Stimulated activated naive CD8-positive, alpha-beta T cell treated with anti-CD3 and anti-CD28 coated beads, Interleukin-15, Interleukin-2, amounts not matched to agents 100 ng/mL and 50 ng/mL, for 24 hours (primary cell): Measurements from ENCODE around the gene ALK.
"Not testable (repeated sequence)": the region's sequence is repeated elsewhere in the genome, so short reads cannot be mapped to it uniquely, and the experiment has no call there.

Experiments
- H3K27ac Mint-ChIP-seq: one replicate; pipeline ENCODE4 v1.8.0; 2021; ENCODE audit warnings: mild to moderate bottlenecking, mixed read lengths
- H3K27me3 Mint-ChIP-seq: one replicate; pipeline ENCODE4 v1.8.0; 2021; ENCODE audit warnings: mixed read lengths
- H3K36me3 Mint-ChIP-seq: one replicate; pipeline ENCODE4 v1.8.0; 2021; ENCODE audit warnings: low read depth, mixed read lengths
- H3K4me1 Mint-ChIP-seq: one replicate; pipeline ENCODE4 v1.8.0; 2021; ENCODE audit warnings: low read depth, mixed read lengths
- H3K4me3 Mint-ChIP-seq: one replicate; pipeline ENCODE4 v1.8.0; 2021; ENCODE audit warnings: mild to moderate bottlenecking, mixed read lengths
- H3K9me3 Mint-ChIP-seq: one replicate; pipeline ENCODE4 v1.8.0; 2021; ENCODE audit warnings: mixed read lengths

The ALK gene

DNA sequence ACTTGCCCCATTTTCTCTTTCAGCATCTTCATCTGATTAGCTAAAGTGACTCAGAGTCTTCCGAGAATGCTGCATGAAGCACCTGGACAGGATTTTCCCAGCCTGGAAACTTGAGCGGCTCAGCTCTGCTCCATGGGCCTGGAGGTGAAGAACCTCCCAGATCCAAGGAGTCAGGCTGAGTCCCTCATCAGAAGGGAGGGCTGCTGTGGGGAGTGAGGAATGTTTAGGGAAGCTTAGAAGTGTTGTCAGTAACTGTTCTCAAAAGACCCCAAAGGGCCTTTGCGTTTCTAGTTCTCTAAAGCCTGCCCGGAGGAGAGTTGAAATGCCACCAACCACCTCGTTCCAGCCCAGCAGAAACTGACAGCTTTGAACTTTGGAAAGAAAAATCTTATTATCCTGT, 649.1 kb downstream of the ALK start:
- Mint-ChIP-seq H3K4me1 (no peaks in the 10 kb centered on the region), H3K36me3 (no peaks in the 10 kb centered on the region), H3K27ac (no peak overlapping the region), H3K4me3 (no peak overlapping the region), H3K9me3 (no peaks in the 10 kb centered on the region), H3K27me3 (no peaks in the 10 kb centered on the region)

- no peaks in the 10 kb centered on the region for H3K9me3 Mint-ChIP-seq
- H3K4me3 Mint-ChIP-seq: no peak overlapping the region
- no peak overlapping the region for H3K27ac Mint-ChIP-seq
- H3K36me3 Mint-ChIP-seq: no peaks in the 10 kb centered on the region
- H3K27me3 Mint-ChIP-seq: no peaks in the 10 kb centered on the region
- no peaks in the 10 kb centered on the region for H3K4me1 Mint-ChIP-seq
Observed at GRCh38 chr2:29270701-29271121, 650.7 kb downstream of the ALK start.

DNA sequence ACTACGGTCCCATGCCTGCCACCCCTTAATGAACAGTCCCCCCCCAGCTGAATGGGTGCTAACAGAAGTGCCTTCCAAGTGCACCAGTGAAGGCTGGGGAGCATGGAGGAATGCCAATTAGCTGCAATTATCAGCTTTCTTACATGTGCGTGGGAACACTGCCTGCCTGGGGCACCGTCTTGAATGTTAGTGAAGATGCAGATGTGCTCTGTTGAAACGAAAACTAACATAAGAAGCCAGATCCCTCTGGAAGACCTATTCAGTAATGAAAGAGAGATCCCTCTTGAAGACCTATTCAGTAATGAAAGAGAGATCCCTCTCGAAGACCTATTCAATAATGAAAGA, 651.6 kb downstream of the ALK start:
- H3K4me3 Mint-ChIP-seq: no peak overlapping the region
- no peaks in the 10 kb centered on the region for H3K36me3 Mint-ChIP-seq
- no peaks in the 10 kb centered on the region for H3K27me3 Mint-ChIP-seq
- no peaks in the 10 kb centered on the region for H3K4me1 Mint-ChIP-seq
- H3K9me3 Mint-ChIP-seq: no peaks in the 10 kb centered on the region
- no peak overlapping the region for H3K27ac Mint-ChIP-seq

- H3K4me3 Mint-ChIP-seq: no peak overlapping the region
- no peaks in the 10 kb centered on the region for H3K4me1 Mint-ChIP-seq
- H3K36me3 Mint-ChIP-seq: no peaks in the 10 kb centered on the region
- no peak overlapping the region for H3K27ac Mint-ChIP-seq
- H3K9me3 Mint-ChIP-seq: no peaks in the 10 kb centered on the region
- H3K27me3 Mint-ChIP-seq: no peaks in the 10 kb centered on the region
Observed at GRCh38 chr2:29269095-29269764, 652.2 kb downstream of the ALK start.

DNA sequence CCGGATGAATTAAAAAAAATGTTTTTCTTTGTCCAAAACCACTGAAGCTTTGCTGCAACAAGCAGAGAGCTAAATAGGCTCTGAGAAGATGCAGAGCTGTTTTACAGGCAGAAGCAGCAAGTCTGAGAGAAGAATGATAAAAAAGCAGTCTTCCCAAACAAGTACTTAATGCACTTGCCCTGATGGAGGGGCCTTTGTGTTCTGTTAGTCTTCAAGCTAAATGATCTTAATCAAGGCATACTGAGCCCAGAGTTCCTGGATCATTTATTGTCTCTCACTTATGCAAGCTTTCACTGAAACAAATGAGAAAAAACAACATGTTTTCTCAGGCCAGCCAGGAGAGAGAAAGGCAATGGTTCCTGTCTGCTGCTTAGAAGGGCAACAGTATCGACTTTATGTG, 653.7 kb downstream of the ALK start:
- Mint-ChIP-seq H3K27ac (no peak overlapping the region), H3K4me3 (no peak overlapping the region), H3K27me3 (peaks cover 5% of the 10 kb centered on the region), H3K4me1 (no peaks in the 10 kb centered on the region), H3K36me3 (no peaks in the 10 kb centered on the region), H3K9me3 (peaks cover 4% of the 10 kb centered on the region)

DNA sequence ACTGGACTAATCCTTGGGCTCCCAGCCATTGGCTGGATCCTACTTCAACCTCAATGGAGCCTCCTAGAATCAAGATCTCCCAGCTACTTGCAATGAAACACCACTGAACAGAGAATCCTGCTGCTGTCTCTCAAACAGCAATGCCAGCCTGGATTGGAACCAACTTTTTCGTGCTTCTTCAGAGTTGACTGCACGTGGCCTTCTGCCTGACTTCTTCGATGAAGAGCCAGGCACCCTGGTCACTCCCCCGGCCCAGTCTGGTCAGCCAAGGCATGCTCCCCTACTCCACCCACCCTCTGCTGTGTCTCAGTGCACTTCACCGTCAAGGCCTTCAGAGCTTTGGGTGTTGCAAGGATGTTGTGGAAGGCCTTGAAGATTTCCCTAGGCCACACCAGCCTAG, 657.5 kb downstream of the ALK start:
- Mint-ChIP-seq H3K27ac (no peak overlapping the region), H3K4me3 (no peak overlapping the region), H3K27me3 (peaks cover 16% of the 10 kb centered on the region), H3K9me3 (peaks cover 4% of the 10 kb centered on the region), H3K36me3 (no peaks in the 10 kb centered on the region), H3K4me1 (no peaks in the 10 kb centered on the region)

DNA sequence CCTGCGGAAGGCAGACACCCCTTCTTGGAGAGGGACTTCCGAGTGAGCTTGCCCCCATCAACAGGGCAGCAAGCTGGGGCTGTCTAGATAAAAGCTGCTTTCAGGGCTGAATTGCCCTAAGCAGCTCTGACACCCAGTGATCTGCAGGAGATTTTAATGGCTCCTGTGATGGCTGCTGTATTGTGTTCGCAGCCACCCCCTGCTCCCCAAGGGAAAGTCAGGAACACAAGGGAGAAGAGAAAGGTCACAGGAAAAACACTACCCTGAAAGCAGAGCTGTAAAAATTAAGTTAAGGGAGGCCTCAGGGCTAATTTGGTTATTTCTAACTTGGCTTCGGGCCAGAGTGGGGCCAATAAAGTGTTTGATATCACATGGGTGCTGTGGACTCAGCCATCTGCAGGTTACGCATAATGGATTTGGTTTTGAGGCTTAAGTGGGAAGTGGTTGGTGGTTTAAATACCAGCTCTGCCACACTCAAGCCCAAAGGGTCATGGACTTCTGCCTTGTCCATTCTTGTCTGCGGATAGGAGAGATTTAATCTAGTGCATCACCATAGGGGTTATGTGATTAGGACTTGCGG, 658.6 kb downstream of the ALK start:
- Mint-ChIP-seq H3K9me3 (peaks cover 4% of the 10 kb centered on the region), H3K36me3 (no peaks in the 10 kb centered on the region), H3K27ac (no peak overlapping the region), H3K4me3 (no peak overlapping the region), H3K27me3 (peaks cover 20% of the 10 kb centered on the region), H3K4me1 (no peaks in the 10 kb centered on the region)

DNA sequence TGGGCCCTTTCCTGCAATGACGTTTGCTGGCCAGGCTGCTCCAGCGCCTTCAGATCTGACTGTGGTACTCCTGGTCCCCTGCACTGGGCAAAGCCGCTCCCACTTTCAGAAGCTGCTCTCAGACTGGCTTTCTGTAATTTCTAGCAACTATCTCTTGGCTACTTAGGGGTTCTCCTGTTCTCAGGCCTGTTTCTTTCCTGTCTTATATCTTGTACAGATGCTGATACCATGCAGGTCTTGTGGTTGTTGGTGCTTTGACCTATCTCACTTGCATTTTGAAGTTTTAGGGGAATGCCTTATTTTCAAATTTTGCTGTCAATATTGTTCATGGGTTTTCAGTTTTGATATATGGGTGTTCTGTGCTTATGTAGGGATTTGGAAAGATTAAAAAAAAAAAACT, 660.4 kb downstream of the ALK start:
- peaks cover 30% of the 10 kb centered on the region for H3K27me3 Mint-ChIP-seq
- H3K4me1 Mint-ChIP-seq: no peaks in the 10 kb centered on the region
- H3K9me3 Mint-ChIP-seq: peaks cover 4% of the 10 kb centered on the region
- H3K27ac Mint-ChIP-seq: no peak overlapping the region
- H3K36me3 Mint-ChIP-seq: no peaks in the 10 kb centered on the region
- H3K4me3 Mint-ChIP-seq: no peak overlapping the region

GRCh38 chr2:29260142-29260772, 661.1 kb downstream of the ALK start:
- Mint-ChIP-seq H3K36me3 (no peaks in the 10 kb centered on the region), H3K9me3 (peaks cover 4% of the 10 kb centered on the region), H3K27ac (no peak overlapping the region), H3K27me3 (peaks cover 33% of the 10 kb centered on the region), H3K4me1 (no peaks in the 10 kb centered on the region), H3K4me3 (no peak overlapping the region)

DNA sequence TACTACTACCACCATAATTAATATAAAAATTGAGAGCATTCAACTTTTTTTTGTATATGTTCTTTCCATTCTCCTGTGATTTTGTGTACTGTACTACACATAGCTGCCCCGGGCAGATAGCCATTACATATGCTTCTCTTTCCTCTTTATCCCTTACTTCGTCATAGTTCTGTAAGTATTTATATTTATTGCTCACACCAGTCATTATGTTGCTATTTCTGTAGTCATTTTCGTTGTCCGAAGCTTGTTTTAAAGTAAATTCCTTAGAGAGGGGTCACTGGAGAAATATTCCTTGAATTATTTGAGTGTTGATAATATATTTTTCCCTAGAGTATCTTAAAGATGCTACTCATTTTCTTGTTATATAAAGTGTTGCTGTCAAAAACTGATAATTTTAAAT, 662.2 kb downstream of the ALK start:
- no peak overlapping the region for H3K4me3 Mint-ChIP-seq
- H3K9me3 Mint-ChIP-seq: peaks cover 4% of the 10 kb centered on the region
- no peaks in the 10 kb centered on the region for H3K4me1 Mint-ChIP-seq
- no peak overlapping the region for H3K27ac Mint-ChIP-seq
- H3K36me3 Mint-ChIP-seq: no peaks in the 10 kb centered on the region
- H3K27me3 Mint-ChIP-seq: peaks cover 33% of the 10 kb centered on the region

- H3K9me3 Mint-ChIP-seq: no peaks in the 10 kb centered on the region
- H3K4me3 Mint-ChIP-seq: no peak overlapping the region
- no peaks in the 10 kb centered on the region for H3K4me1 Mint-ChIP-seq
- no peak overlapping the region for H3K27ac Mint-ChIP-seq
- peaks cover 20% of the 10 kb centered on the region for H3K27me3 Mint-ChIP-seq
- no peaks in the 10 kb centered on the region for H3K36me3 Mint-ChIP-seq
Observed at GRCh38 chr2:29255004-29255403, 666.4 kb downstream of the ALK start.

DNA sequence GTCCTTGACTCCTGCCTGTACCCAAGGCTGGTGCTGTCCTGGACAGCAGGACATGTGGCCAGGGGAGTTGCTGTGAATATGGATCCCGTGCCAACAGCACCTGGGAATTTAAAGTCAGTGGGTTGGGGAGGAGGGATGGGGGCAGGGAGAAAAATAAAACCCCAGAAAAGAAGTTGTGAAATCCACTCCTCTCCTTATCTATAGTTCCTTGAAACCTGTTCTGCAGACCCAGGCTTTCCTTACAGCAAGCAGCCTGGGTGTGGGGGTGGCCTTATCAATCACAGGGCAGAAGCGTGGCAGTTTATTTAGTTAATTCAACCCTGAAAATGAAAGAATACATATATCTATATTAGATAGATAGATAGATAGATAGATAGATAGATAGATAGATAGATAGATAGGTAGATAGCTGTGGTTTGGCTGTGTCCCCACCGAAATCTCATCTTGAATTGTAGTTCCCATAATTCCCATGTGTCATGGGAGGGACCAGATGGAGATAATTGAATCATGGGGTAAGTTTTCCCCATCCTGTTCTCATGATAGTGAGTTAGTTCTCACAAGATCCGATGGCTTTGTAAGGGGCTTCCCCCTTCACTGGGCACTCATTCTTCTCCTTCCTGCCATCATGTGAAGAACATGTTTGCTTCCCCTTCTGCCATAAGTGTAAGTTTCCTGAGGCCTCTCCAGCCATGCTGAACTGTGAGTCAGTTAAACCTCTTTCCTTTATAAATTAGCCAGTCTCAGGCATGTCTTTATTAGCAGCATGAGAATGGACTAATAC, 667.7 kb downstream of the ALK start:
- H3K4me1 Mint-ChIP-seq: not testable (repeated sequence)

GRCh38 chr2:29253026-29253425, 668.4 kb downstream of the ALK start:
- no peak overlapping the region for H3K4me3 Mint-ChIP-seq
- H3K27ac Mint-ChIP-seq: no peak overlapping the region
- no peaks in the 10 kb centered on the region for H3K36me3 Mint-ChIP-seq
- H3K4me1 Mint-ChIP-seq: no peaks in the 10 kb centered on the region
- H3K9me3 Mint-ChIP-seq: no peaks in the 10 kb centered on the region
- peaks cover 16% of the 10 kb centered on the region for H3K27me3 Mint-ChIP-seq

More for the DNA sequence above, 667.7 kb downstream of the ALK start:
- peaks cover 17% of the 10 kb centered on the region for H3K27me3 Mint-ChIP-seq
- H3K9me3 Mint-ChIP-seq, H3K27ac Mint-ChIP-seq, H3K36me3 Mint-ChIP-seq, H3K4me3 Mint-ChIP-seq: not testable (repeated sequence)

- Mint-ChIP-seq H3K27ac (no peak overlapping the region), H3K4me1 (no peaks in the 10 kb centered on the region), H3K9me3 (no peaks in the 10 kb centered on the region), H3K27me3 (peaks cover 4% of the 10 kb centered on the region), H3K4me3 (no peak overlapping the region), H3K36me3 (no peaks in the 10 kb centered on the region)
Observed at GRCh38 chr2:29251406-29251805, 670.0 kb downstream of the ALK start.

- Mint-ChIP-seq H3K4me1 (no peaks in the 10 kb centered on the region), H3K27me3 (peaks cover 3% of the 10 kb centered on the region), H3K9me3 (no peaks in the 10 kb centered on the region), H3K4me3 (no peak overlapping the region), H3K36me3 (no peaks in the 10 kb centered on the region), H3K27ac (no peak overlapping the region)
Observed at GRCh38 chr2:29250977-29251376, 670.4 kb downstream of the ALK start.
